Measurements from ENCODE around the gene GRAMD4.

Gene GRAMD4

DNA sequence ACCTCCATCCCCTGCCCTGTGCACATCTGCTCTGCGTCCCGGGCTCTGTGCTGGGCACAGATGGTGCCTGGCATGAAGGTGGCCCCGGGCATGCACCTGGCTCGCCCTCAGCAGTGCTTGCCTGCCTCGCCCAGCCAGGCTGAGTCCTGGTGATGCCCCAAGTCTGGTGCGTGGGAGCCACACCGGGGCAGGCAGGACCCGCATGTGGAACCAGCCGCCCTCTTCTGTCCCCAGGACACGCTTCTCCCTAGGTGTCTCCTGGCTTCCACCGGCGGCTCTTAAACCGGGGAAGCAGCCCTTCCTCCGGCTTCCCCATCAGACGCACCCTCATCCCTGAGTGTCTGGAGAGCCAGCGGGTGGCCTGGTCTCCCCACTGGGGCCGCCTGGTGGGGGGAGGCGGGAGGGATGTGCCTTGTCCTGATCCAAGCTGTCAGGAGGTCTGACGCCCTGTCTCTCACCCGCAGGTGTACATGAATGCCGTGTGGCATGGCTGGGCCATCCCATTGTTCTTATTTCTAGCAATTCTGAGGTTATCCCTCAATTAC lies 45.0 kb downstream of the GRAMD4 start:
- TF ChIP-seq POLR2AphosphoS5 (IDR thresholded peaks at IDR 0.05; ENCODE audit: low read depth, low read length) (no peak), SIN3A (IDR thresholded peaks at IDR 0.05; ENCODE audit: borderline replicate concordance, insufficient read depth, low read length) (no peak), TAF1 (IDR thresholded peaks at IDR 0.05; ENCODE audit: borderline replicate concordance, insufficient read depth, low read length) (no peak), FOXP2 (optimal IDR thresholded peaks at IDR 0.05; ENCODE audit: borderline replicate concordance, extremely low read depth, extremely low read length, insufficient read depth) (no peak)
- TF ChIP-seq, protein P1, sequence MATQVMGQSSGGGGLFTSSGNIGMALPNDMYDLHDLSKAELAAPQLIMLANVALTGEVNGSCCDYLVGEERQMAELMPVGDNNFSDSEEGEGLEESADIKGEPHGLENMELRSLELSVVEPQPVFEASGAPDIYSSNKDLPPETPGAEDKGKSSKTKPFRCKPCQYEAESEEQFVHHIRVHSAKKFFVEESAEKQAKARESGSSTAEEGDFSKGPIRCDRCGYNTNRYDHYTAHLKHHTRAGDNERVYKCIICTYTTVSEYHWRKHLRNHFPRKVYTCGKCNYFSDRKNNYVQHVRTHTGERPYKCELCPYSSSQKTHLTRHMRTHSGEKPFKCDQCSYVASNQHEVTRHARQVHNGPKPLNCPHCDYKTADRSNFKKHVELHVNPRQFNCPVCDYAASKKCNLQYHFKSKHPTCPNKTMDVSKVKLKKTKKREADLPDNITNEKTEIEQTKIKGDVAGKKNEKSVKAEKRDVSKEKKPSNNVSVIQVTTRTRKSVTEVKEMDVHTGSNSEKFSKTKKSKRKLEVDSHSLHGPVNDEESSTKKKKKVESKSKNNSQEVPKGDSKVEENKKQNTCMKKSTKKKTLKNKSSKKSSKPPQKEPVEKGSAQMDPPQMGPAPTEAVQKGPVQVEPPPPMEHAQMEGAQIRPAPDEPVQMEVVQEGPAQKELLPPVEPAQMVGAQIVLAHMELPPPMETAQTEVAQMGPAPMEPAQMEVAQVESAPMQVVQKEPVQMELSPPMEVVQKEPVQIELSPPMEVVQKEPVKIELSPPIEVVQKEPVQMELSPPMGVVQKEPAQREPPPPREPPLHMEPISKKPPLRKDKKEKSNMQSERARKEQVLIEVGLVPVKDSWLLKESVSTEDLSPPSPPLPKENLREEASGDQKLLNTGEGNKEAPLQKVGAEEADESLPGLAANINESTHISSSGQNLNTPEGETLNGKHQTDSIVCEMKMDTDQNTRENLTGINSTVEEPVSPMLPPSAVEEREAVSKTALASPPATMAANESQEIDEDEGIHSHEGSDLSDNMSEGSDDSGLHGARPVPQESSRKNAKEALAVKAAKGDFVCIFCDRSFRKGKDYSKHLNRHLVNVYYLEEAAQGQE (IDR thresholded peaks at IDR 0.05; ENCODE audit: insufficient read depth in 1 of 2, low read depth in 2 of 2, low read length in 2 of 2), result no peak

DNA sequence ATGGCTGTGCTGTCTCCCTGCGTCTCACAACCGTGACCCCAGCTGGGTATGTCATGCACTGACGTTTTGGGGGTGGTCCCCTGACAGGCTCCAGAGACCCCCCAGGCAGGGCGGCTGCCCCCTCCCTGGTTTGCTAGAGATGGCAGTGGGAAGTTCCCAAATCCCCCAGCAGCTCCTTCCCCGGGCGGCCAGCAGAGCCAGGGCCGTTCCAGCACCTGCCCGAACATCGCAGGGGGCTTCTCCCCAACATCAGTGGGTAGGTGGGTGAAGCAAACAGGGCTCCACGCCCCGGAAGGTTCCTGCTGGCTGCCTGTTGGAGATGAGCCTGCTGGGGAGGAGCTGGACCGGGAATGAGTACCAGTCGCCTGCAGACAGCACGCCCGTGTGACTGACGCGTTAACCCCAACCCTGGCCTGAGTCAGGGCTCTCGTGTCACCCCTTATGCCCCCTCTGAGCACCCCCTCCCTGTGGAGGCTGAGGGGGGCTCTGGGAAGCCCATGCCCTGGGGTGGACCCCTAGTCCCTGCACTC lies 45.6 kb downstream of the GRAMD4 start:
- TF ChIP-seq, protein P1 (IDR thresholded peaks at IDR 0.05; ENCODE audit: insufficient read depth in 1 of 2, low read depth in 2 of 2, low read length in 2 of 2), result no peak
- no peak for TF ChIP-seq FOXP2 (optimal IDR thresholded peaks at IDR 0.05; ENCODE audit: borderline replicate concordance, extremely low read depth, extremely low read length, insufficient read depth)
- no peak for TF ChIP-seq SIN3A (IDR thresholded peaks at IDR 0.05; ENCODE audit: borderline replicate concordance, insufficient read depth, low read length)
- no peak for TF ChIP-seq TAF1 (IDR thresholded peaks at IDR 0.05; ENCODE audit: borderline replicate concordance, insufficient read depth, low read length)
- no peak for TF ChIP-seq POLR2AphosphoS5 (IDR thresholded peaks at IDR 0.05; ENCODE audit: low read depth, low read length)

DNA sequence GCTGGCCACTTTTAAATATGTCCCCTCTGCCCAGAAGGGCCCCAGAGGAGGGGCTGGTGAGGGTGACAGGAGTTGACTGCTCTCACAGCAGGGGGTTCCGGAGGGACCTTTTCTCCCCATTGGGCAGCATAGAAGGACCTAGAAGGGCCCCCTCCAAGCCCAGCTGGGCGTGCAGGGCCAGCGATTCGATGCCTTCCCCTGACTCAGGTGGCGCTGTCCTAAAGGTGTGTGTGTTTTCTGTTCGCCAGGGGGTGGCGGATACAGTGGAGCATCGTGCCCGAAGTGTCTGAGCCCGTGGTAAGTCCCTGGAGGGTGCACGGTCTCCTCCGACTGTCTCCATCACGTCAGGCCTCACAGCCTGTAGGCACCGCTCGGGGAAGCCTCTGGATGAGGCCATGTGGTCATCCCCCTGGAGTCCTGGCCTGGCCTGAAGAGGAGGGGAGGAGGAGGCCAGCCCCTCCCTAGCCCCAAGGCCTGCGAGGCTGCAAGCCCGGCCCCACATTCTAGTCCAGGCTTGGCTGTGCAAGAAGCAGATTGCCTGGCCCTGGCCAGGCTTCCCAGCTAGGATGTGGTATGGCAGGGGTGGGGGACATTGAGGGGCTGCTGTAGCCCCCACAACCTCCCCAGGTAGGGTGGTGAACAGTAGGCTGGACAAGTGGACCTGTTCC lies 46.5 kb downstream of the GRAMD4 start:
- TF ChIP-seq, protein P1 (IDR thresholded peaks at IDR 0.05; ENCODE audit: insufficient read depth in 1 of 2, low read depth in 2 of 2, low read length in 2 of 2), result no peak
- TF ChIP-seq SIN3A (IDR thresholded peaks at IDR 0.05; ENCODE audit: borderline replicate concordance, insufficient read depth, low read length), result no peak
- no peak for TF ChIP-seq FOXP2 (optimal IDR thresholded peaks at IDR 0.05; ENCODE audit: borderline replicate concordance, extremely low read depth, extremely low read length, insufficient read depth)
- TF ChIP-seq TAF1 (IDR thresholded peaks at IDR 0.05; ENCODE audit: borderline replicate concordance, insufficient read depth, low read length), result no peak
- no peak for TF ChIP-seq POLR2AphosphoS5 (IDR thresholded peaks at IDR 0.05; ENCODE audit: low read depth, low read length)

DNA sequence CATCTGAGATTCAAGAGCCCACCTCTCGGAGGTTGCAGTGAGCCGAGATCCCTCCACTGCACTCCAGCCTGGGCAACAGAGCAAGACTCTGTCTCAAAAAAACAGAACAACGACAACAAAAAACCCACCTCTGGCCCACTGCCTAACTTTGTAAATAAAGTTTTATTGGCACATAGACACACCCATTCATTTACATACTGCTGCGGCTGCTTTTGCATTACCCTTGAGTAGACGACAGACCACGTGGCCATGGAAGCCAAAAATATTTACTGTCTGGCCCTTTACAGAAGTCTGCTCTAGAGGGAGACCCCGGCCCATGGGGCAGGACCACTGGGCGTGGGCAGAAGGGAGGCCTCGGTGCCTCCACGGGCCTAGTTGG lies 47.0 kb downstream of the GRAMD4 start:
- TF ChIP-seq FOXP2 (optimal IDR thresholded peaks at IDR 0.05; ENCODE audit: borderline replicate concordance, extremely low read depth, extremely low read length, insufficient read depth) (no peak), SIN3A (IDR thresholded peaks at IDR 0.05; ENCODE audit: borderline replicate concordance, insufficient read depth, low read length) (no peak), POLR2AphosphoS5 (IDR thresholded peaks at IDR 0.05; ENCODE audit: low read depth, low read length) (no peak), TAF1 (IDR thresholded peaks at IDR 0.05; ENCODE audit: borderline replicate concordance, insufficient read depth, low read length) (no peak)
- TF ChIP-seq, protein P1 (IDR thresholded peaks at IDR 0.05; ENCODE audit: insufficient read depth in 1 of 2, low read depth in 2 of 2, low read length in 2 of 2), result no peak

Data from PFSK-1 (cell line).